NCI-H2081 (cell line): ENCODE measurements around the gene SUMO3.

ENCODE experiments used
- DNase-seq, 2 experiments: peaks; one replicate each; lab custom pipeline; 2025; lab: John Stamatoyannopoulos, UW

Gene SUMO3

DNA sequence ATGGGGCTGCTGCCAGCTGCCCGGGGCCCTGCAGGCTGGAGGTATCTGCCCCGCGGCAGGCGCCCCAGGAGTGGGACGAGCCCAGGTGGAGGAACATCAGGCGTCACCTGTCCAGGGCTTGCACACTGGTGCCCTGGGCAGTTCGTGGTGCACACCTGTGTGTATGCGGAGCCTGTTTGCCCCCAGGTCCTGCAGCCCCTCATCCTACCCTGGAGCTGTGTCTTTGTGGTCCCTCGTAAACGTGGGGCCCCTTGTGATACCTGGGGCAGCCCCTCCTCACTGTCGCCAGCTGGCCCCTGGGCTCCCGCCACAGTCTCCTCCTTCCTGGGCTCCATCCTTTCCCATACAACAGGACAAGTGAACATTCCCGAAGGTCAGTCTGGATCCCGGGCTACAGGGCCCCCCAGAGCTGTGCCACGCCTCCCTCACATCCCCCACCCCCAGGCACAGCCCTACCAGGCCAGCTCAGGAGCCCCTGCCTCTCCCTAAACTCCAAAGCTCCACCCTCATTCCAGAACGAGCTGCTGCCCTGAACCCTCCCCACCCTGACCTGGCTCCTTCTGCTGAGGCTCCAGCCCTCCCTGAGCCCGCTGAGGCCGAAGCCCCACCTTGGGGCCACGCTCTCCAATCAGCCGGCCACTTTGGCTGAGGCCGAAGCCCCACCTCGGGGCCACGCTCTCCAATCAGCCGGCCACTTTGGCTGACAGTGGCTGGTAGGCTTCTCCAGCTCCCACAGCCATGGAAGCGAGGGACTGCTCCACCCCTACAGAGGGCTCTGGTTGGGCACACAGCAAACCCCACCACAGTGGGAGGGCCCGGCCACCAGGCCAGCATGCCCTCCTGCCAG, 58.9 kb downstream of the SUMO3 start:
- DNase-seq: no peak

GRCh38 chr21:44758141-44758561, 59.7 kb downstream of the SUMO3 start:
- DNase-seq: no peak

- no peak for DNase-seq
These were observed 60.1 kb downstream of the SUMO3 start for GRCh38 chr21:44757731-44758130.

DNA sequence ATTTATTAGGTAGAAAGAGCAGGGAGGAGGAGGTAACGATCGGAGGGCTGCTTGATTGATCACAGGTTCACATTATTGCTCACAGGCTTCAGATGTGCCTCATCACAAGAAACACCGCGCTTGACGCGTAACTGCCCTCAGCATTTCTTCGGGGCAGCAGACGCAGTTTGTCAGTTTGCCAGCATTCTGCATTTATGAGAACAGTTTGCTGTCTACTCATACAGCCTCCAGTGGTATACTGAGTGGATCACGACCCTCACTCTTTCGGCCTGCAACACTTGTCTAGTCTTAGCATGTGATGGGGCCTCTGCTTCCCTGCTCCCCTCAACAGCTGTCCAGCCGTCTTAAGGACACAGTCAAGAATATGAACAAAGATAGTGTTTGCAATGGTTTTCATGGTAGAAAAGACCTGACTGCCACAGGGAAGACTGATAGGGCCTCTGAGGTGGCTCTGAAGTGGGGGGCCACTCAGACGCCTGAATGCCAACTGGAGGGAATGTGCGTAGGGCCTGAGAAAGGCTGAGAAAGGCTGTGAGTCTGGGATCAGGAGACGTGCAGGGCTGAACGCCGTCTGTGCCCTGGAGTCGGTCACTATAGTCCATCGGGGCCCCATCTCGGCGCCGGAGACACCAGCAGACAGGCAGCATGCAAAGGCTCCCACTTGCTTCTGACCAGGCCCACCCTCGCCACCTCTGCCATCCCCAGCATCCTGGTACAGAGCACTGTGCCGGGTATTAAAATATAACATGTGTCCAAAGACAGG, 61.3 kb downstream of the SUMO3 start:
- no peak for DNase-seq
